ENCODE measurements around the gene MYO16. TPM values are rescaled to one million over a fixed set of nuclear protein-coding genes. Genes with fewer than 3 reads are reported as not detected.

Gene MYO16
- total RNA-seq, 1 experiment from 2014 or later = 0.49 TPM

DNA sequence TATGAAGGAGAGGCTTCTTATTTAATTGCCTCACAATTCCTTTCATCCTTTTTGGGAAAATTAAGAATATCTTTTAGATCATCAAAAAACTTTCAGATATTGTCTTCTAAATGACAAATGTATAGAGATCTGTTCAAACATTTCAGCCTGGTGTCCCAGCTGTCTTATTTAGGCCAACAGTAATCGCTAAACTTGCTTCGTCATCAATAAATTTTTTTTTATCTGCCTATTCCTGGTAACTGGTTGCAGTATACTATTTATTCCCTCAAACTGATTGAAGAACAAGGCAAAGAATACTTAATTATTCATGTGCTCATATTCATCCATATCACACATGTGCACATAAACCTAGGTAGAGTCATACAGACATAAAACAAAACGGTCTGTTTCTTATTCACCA is 5.3 kb upstream of the MYO16 start:
- Histone ChIP-seq H3K4me1 (ENCODE audit: insufficient read depth, low read length, poor library complexity, severe bottlenecking) (no peaks in the 10 kb centered on the region), H3K27me3 (replicated peaks; ENCODE audit: insufficient read depth, low read depth, low read length, poor library complexity) (no peaks in the 10 kb centered on the region), H3K9me3 (ENCODE audit: low read depth, low read length, poor library complexity, severe bottlenecking) (no peaks in the 10 kb centered on the region), H3K27ac (ENCODE audit: low read depth, low read length, poor library complexity, severe bottlenecking) (no peak overlapping the region), H3K36me3 (ENCODE audit: insufficient read depth, low read length, poor library complexity, severe bottlenecking) (no peaks in the 10 kb centered on the region), H3K4me3 (ENCODE audit: low read depth, low read length, poor library complexity, severe bottlenecking) (no peak overlapping the region)
- DNase-seq (ENCODE audit: low spot score) = no peak
- BruUV-seq (replicated peaks) = no TSS peak
- intact Hi-C loops (cut with micrococcal nuclease; ENCODE audit: unreplicated experiment) = no loop called here
- POLR2A ChIA-PET (ENCODE audit: low non-redundant PET) = no interaction called here
- CTCF ChIA-PET = no interaction called here
- no peak for TF ChIP-seq EZH2 (IDR thresholded peaks at IDR 0.05; ENCODE audit: borderline replicate concordance, low read depth, low read length, poor library complexity, severe bottlenecking)
- TF ChIP-seq, protein P1, sequence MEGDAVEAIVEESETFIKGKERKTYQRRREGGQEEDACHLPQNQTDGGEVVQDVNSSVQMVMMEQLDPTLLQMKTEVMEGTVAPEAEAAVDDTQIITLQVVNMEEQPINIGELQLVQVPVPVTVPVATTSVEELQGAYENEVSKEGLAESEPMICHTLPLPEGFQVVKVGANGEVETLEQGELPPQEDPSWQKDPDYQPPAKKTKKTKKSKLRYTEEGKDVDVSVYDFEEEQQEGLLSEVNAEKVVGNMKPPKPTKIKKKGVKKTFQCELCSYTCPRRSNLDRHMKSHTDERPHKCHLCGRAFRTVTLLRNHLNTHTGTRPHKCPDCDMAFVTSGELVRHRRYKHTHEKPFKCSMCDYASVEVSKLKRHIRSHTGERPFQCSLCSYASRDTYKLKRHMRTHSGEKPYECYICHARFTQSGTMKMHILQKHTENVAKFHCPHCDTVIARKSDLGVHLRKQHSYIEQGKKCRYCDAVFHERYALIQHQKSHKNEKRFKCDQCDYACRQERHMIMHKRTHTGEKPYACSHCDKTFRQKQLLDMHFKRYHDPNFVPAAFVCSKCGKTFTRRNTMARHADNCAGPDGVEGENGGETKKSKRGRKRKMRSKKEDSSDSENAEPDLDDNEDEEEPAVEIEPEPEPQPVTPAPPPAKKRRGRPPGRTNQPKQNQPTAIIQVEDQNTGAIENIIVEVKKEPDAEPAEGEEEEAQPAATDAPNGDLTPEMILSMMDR (conservative IDR thresholded peaks at IDR 0.05; ENCODE audit: low read depth, low read length) = no peak

DNA sequence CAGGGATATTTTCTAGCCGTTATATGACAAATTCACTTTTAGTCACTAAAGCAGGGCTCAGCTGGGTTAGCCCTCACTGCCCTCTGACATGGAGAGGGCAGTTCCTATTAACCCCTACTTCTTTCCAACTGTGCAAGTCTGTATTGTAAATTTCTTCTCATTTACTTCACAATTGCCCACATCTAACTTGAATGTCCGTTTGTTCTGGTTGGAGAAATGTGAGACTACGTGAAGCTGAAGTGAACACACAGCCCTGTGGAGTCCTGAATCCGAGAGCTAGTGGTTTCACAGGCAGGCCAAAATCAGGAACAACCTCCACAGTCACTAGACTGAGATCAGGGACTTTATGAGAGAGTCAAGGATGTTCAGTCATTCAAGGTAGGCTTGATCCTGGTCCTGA is 4.4 kb upstream of the MYO16 start:
- CTCF ChIA-PET = no interaction called here
- intact Hi-C loops (cut with micrococcal nuclease; ENCODE audit: unreplicated experiment) = no loop called here
- Histone ChIP-seq H3K27ac (ENCODE audit: low read depth, low read length, poor library complexity, severe bottlenecking) (no peak overlapping the region), H3K4me1 (ENCODE audit: insufficient read depth, low read length, poor library complexity, severe bottlenecking) (no peaks in the 10 kb centered on the region), H3K27me3 (replicated peaks; ENCODE audit: insufficient read depth, low read depth, low read length, poor library complexity) (no peaks in the 10 kb centered on the region), H3K9me3 (ENCODE audit: low read depth, low read length, poor library complexity, severe bottlenecking) (no peaks in the 10 kb centered on the region), H3K36me3 (ENCODE audit: insufficient read depth, low read length, poor library complexity, severe bottlenecking) (no peaks in the 10 kb centered on the region), H3K4me3 (ENCODE audit: low read depth, low read length, poor library complexity, severe bottlenecking) (no peak overlapping the region)
- no peak for DNase-seq (ENCODE audit: low spot score)
- POLR2A ChIA-PET (ENCODE audit: low non-redundant PET) = no interaction called here
- BruUV-seq (replicated peaks) = no TSS peak
- TF ChIP-seq, protein P1 (conservative IDR thresholded peaks at IDR 0.05; ENCODE audit: low read depth, low read length) = no peak
- TF ChIP-seq EZH2 (IDR thresholded peaks at IDR 0.05; ENCODE audit: borderline replicate concordance, low read depth, low read length, poor library complexity, severe bottlenecking) = no peak

GRCh38 chr13:108629988-108630387 is 577 bp downstream of the MYO16 start:
- no peak for DNase-seq (ENCODE audit: low spot score)
- no peak overlapping the region for H3K4me3 ChIP-seq (ENCODE audit: low read depth, low read length, poor library complexity, severe bottlenecking)
- BruUV-seq (replicated peaks) = no TSS peak
- H3K27ac ChIP-seq (ENCODE audit: low read depth, low read length, poor library complexity, severe bottlenecking) = no peak overlapping the region
- H3K4me1 ChIP-seq (ENCODE audit: insufficient read depth, low read length, poor library complexity, severe bottlenecking) = no peaks in the 10 kb centered on the region
- no peaks in the 10 kb centered on the region for H3K27me3 ChIP-seq (replicated peaks; ENCODE audit: insufficient read depth, low read depth, low read length, poor library complexity)
- no peak for TF ChIP-seq EZH2 (IDR thresholded peaks at IDR 0.05; ENCODE audit: borderline replicate concordance, low read depth, low read length, poor library complexity, severe bottlenecking)
- TF ChIP-seq, protein P1 (conservative IDR thresholded peaks at IDR 0.05; ENCODE audit: low read depth, low read length) = no peak
- H3K36me3 ChIP-seq (ENCODE audit: insufficient read depth, low read length, poor library complexity, severe bottlenecking) = no peaks in the 10 kb centered on the region
- H3K9me3 ChIP-seq (ENCODE audit: low read depth, low read length, poor library complexity, severe bottlenecking) = no peaks in the 10 kb centered on the region
- intact Hi-C loops (cut with micrococcal nuclease; ENCODE audit: unreplicated experiment) = no loop called here
- ChIA-PET POLR2A (ENCODE audit: low non-redundant PET) (no interaction called here), CTCF (no interaction called here)
